ENCODE measurements around the gene AIMP1.

Gene AIMP1

DNA sequence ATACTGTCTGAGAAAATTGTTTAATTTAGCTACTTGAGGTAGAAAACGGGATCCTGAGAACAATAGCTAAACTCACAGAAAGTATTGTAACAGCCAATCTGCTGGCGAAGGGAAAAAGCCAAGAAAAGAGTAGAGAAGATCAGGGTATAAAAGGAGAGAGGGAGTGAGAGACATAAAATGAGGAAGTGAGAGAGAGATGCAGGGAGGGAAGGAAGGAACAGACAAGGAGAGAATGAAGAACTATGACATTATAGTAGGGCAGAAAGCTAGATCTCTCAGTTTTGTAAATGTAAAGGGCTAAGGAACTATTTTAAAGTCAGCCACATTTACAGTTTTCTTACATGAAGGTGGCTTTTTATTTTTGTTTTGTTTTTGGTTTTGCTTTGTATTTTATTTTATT is 53.9 kb downstream of the AIMP1 start:
- H3K27me3 ChIP-seq (ENCODE audit: low read depth, low read length): 0 out of 2 replicates have a peak, but pooled peaks cover 3% of the 10 kb centered on the region
- H3K9ac ChIP-seq (ENCODE audit: low read length): no peak overlapping the region
- no peak overlapping the region for H2AFZ ChIP-seq (ENCODE audit: low read depth, low read length)
- H3K4me2 ChIP-seq (ENCODE audit: low read length): no peak overlapping the region
- H3K9me3 ChIP-seq (ENCODE audit: insufficient read depth, low read length): no peaks in the 10 kb centered on the region
- H3K36me3 ChIP-seq (replicated peaks; ENCODE audit: low read depth, low read length): no peaks in the 10 kb centered on the region
- peaks cover 6% of the 10 kb centered on the region; the same call in 1 of the 2 replicates for H3K4me1 ChIP-seq (ENCODE audit: low read length)
- no peak overlapping the region for H3K27ac ChIP-seq (ENCODE audit: low read length)
- TF ChIP-seq, protein P1, sequence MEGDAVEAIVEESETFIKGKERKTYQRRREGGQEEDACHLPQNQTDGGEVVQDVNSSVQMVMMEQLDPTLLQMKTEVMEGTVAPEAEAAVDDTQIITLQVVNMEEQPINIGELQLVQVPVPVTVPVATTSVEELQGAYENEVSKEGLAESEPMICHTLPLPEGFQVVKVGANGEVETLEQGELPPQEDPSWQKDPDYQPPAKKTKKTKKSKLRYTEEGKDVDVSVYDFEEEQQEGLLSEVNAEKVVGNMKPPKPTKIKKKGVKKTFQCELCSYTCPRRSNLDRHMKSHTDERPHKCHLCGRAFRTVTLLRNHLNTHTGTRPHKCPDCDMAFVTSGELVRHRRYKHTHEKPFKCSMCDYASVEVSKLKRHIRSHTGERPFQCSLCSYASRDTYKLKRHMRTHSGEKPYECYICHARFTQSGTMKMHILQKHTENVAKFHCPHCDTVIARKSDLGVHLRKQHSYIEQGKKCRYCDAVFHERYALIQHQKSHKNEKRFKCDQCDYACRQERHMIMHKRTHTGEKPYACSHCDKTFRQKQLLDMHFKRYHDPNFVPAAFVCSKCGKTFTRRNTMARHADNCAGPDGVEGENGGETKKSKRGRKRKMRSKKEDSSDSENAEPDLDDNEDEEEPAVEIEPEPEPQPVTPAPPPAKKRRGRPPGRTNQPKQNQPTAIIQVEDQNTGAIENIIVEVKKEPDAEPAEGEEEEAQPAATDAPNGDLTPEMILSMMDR (IDR thresholded peaks at IDR 0.05; ENCODE audit: low read depth, low read length): no peak
- TF ChIP-seq EZH2phosphoT487 (IDR thresholded peaks at IDR 0.05; ENCODE audit: low read depth): no peak
- no peaks in the 10 kb centered on the region for H4K20me1 ChIP-seq (ENCODE audit: insufficient read depth, low read length)
- H3K79me2 ChIP-seq (ENCODE audit: low read length): no peaks in the 10 kb centered on the region
- no peak overlapping the region for H3K4me3 ChIP-seq (ENCODE audit: low read length)

DNA sequence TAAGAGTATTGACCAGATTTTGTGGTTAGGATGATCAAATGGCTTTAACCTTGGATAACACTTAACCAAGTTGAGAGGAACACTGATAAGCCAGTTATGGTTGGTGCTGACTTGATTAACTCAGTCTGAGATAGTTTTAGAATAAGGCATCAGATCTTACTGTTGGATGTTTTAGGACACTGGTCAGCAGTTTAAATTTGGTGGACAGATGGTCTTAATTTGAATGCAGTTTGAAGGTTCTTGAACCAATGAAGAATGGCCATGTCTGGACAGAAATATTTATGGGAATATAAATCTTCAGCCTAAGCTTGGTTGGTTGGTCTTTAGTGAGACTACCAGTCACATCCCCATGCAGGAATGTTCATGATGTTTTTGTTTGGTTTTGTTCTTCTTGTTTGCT is 54.8 kb downstream of the AIMP1 start:
- Histone ChIP-seq H3K36me3 (replicated peaks; ENCODE audit: low read depth, low read length) (no peaks in the 10 kb centered on the region), H2AFZ (ENCODE audit: low read depth, low read length) (no peak overlapping the region), H3K9me3 (ENCODE audit: insufficient read depth, low read length) (no peaks in the 10 kb centered on the region), H3K27ac (ENCODE audit: low read length) (no peak overlapping the region), H4K20me1 (ENCODE audit: insufficient read depth, low read length) (no peaks in the 10 kb centered on the region), H3K79me2 (ENCODE audit: low read length) (no peaks in the 10 kb centered on the region), H3K27me3 (ENCODE audit: low read depth, low read length) (0 out of 2 replicates have a peak, but pooled peaks cover 3% of the 10 kb centered on the region), H3K9ac (ENCODE audit: low read length) (no peak overlapping the region), H3K4me3 (ENCODE audit: low read length) (no peak overlapping the region), H3K4me2 (ENCODE audit: low read length) (no peak overlapping the region), H3K4me1 (ENCODE audit: low read length) (peaks cover 6% of the 10 kb centered on the region; the same call in 1 of the 2 replicates)
- TF ChIP-seq, protein P1 (IDR thresholded peaks at IDR 0.05; ENCODE audit: low read depth, low read length): no peak
- TF ChIP-seq EZH2phosphoT487 (IDR thresholded peaks at IDR 0.05; ENCODE audit: low read depth): no peak

DNA sequence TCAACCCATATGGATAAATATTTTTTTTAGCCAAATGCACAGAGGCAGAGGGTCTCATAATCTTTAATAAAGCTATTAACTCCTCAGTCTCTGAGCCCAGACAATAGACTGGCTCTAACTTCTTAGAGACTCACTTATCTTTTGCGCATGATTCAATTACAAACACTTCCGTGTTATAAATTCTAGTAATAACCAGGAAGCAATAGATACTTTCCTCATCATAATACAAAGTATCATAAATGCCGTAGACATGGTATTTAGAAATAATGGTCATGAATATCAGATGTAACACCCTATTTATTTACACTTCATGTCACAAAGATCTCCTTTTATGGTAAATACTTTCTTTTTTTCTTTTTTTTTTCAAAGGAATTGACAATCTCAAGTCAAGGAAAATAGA is 56.7 kb downstream of the AIMP1 start:
- Histone ChIP-seq H3K27ac (ENCODE audit: low read length) (no peak overlapping the region), H3K79me2 (ENCODE audit: low read length) (no peaks in the 10 kb centered on the region), H2AFZ (ENCODE audit: low read depth, low read length) (no peak overlapping the region), H3K4me2 (ENCODE audit: low read length) (no peak overlapping the region), H3K4me1 (ENCODE audit: low read length) (peaks cover 6% of the 10 kb centered on the region; the same call in 1 of the 2 replicates), H3K9me3 (ENCODE audit: insufficient read depth, low read length) (no peaks in the 10 kb centered on the region), H4K20me1 (ENCODE audit: insufficient read depth, low read length) (no peaks in the 10 kb centered on the region), H3K36me3 (replicated peaks; ENCODE audit: low read depth, low read length) (no peaks in the 10 kb centered on the region), H3K4me3 (ENCODE audit: low read length) (no peak overlapping the region), H3K9ac (ENCODE audit: low read length) (no peak overlapping the region), H3K27me3 (ENCODE audit: low read depth, low read length) (0 out of 2 replicates have a peak, but pooled peaks cover 3% of the 10 kb centered on the region)
- TF ChIP-seq, protein P1 (IDR thresholded peaks at IDR 0.05; ENCODE audit: low read depth, low read length): no peak
- no peak for TF ChIP-seq EZH2phosphoT487 (IDR thresholded peaks at IDR 0.05; ENCODE audit: low read depth)

DNA sequence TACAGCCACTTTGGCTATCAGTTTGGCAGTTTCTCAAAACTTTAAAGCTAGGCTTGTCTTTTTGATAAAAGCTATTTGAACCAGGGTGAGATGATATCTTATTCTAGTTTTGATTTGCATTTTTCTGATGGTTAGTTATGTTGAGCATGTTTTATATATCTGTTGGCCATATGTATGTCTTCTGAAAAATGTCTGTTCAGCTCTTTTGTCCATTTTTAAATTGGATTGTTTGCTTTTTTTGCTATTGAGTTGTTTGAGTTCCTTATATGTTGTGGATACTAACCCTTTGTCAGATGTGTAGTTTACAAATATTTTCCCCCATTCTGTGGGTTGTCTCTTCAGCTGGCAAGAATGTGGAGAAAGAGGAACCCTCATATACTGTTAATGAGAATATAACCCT is 63.8 kb downstream of the AIMP1 start:
- Histone ChIP-seq H4K20me1 (ENCODE audit: insufficient read depth, low read length) (no peaks in the 10 kb centered on the region), H2AFZ (ENCODE audit: low read depth, low read length) (no peak overlapping the region), H3K27ac (ENCODE audit: low read length) (no peak overlapping the region), H3K4me3 (ENCODE audit: low read length) (no peak overlapping the region), H3K9me3 (ENCODE audit: insufficient read depth, low read length) (no peaks in the 10 kb centered on the region), H3K79me2 (ENCODE audit: low read length) (no peaks in the 10 kb centered on the region), H3K4me1 (ENCODE audit: low read length) (no peaks in the 10 kb centered on the region), H3K36me3 (replicated peaks; ENCODE audit: low read depth, low read length) (no peaks in the 10 kb centered on the region), H3K4me2 (ENCODE audit: low read length) (no peak overlapping the region), H3K9ac (ENCODE audit: low read length) (no peak overlapping the region), H3K27me3 (ENCODE audit: low read depth, low read length) (no peaks in the 10 kb centered on the region)
- TF ChIP-seq EZH2phosphoT487 (IDR thresholded peaks at IDR 0.05; ENCODE audit: low read depth): no peak
- TF ChIP-seq, protein P1 (IDR thresholded peaks at IDR 0.05; ENCODE audit: low read depth, low read length): no peak
